ENCODE results near the gene MEGF6. TPM values are rescaled to one million over a fixed set of nuclear protein-coding genes. Genes with fewer than 3 reads are reported as not detected.

The MEGF6 gene
- total and polyA plus RNA-seq, 2 donors (not counting 3 experiments of a cell fraction or from before 2014, with no cell fraction given): 22.5 to 63.7 TPM

DNA sequence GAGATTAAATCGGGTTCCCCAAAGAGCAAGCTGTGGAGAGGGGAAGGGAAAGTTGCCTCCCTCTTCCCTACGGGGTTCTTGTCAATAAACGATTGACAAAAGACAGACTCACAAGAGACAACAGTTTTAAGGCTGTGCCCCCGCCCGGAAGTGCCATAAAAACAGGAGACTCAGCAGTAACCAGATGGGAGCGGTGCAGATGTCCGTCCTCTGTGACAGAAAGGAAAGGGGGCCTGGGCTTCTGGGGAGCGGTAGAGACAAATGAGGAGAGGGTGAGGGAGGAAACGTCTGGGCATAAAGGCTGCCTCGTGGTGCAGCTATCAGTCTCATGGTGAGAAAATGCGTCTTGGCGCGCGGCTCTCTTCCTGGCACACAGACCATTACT, 46.9 kb upstream of the MEGF6 start:
- Histone ChIP-seq H3K4me1 (ENCODE audit: control insufficient read depth, extremely low read depth, insufficient read depth, low read length) (no peaks in the 10 kb centered on the region), H3K9me1 (replicated peaks; ENCODE audit: control insufficient read depth, extremely low read depth, insufficient read depth, low read length) (no peaks in the 10 kb centered on the region), H3K79me2 (ENCODE audit: control insufficient read depth, insufficient read depth, low read length) (no peaks in the 10 kb centered on the region), H4K20me1 (replicated peaks; ENCODE audit: control insufficient read depth, extremely low read depth, insufficient read depth, low read length) (no peaks in the 10 kb centered on the region), H3K27ac (ENCODE audit: insufficient read depth, low read depth, low read length) (no peak overlapping the region), H3K36me3 (ENCODE audit: control insufficient read depth in 2 of 2, extremely low read depth in 1 of 2, insufficient read depth in 2 of 2, low read length in 2 of 2) (no peaks in the 10 kb centered on the region), H2AFZ (ENCODE audit: low read depth, low read length) (no peak overlapping the region), H3K27me3 (ENCODE audit: control insufficient read depth in 2 of 2, insufficient read depth in 2 of 2, low read length in 2 of 2) (peaks cover 11 to 32% of the 10 kb centered on the region in 2 experiments), H3K9ac (replicated peaks; ENCODE audit: extremely low read depth, insufficient read depth, low read length) (no peak overlapping the region), H3K9me3 (replicated peaks; ENCODE audit: control insufficient read depth, insufficient read depth, low read length) (no peaks in the 10 kb centered on the region), H3K4me2 (ENCODE audit: insufficient read depth, low read length) (no peak overlapping the region), H3K4me3 (replicated peaks in 1 of 3; ENCODE audit: insufficient read depth in 1 of 3, low read depth in 1 of 3, low read length in 3 of 3) (no peak overlapping the region)
- DNase-seq (ENCODE audit: low read depth, low spot score): no peak
- no peak for FAIRE-seq
- CTCF ChIA-PET: interaction anchor here (1.4 to 1.6 kb wide), 2 partner anchors 10 to 38 kb away, joined by 3 read pairs; no protein-coding TSS in a partner anchor
- dilution Hi-C loops (cut with MboI; ENCODE audit: extremely low pct_ligation_motif_present, low sequenced_read_pairs) (no loop called here), intact Hi-C loops (cut with micrococcal nuclease) (no loop called here)
- TF ChIP-seq, protein P1, sequence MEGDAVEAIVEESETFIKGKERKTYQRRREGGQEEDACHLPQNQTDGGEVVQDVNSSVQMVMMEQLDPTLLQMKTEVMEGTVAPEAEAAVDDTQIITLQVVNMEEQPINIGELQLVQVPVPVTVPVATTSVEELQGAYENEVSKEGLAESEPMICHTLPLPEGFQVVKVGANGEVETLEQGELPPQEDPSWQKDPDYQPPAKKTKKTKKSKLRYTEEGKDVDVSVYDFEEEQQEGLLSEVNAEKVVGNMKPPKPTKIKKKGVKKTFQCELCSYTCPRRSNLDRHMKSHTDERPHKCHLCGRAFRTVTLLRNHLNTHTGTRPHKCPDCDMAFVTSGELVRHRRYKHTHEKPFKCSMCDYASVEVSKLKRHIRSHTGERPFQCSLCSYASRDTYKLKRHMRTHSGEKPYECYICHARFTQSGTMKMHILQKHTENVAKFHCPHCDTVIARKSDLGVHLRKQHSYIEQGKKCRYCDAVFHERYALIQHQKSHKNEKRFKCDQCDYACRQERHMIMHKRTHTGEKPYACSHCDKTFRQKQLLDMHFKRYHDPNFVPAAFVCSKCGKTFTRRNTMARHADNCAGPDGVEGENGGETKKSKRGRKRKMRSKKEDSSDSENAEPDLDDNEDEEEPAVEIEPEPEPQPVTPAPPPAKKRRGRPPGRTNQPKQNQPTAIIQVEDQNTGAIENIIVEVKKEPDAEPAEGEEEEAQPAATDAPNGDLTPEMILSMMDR (IDR thresholded peaks at IDR 0.05; ENCODE audit: extremely low read depth in 1 of 2, insufficient read depth in 1 of 2, low read depth in 1 of 2, low read length in 2 of 2): no peak
- no peak for TF ChIP-seq FOS (IDR thresholded peaks at IDR 0.05; ENCODE audit: borderline replicate concordance, insufficient read depth, low read length)
- TF ChIP-seq, protein P2, sequence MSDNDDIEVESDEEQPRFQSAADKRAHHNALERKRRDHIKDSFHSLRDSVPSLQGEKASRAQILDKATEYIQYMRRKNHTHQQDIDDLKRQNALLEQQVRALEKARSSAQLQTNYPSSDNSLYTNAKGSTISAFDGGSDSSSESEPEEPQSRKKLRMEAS (IDR thresholded peaks at IDR 0.05; ENCODE audit: insufficient read depth, insufficient read length): no peak
- TF ChIP-seq JUN (IDR thresholded peaks at IDR 0.05; ENCODE audit: borderline replicate concordance, insufficient read depth, insufficient read length, low read depth): no peak
- no peak for TF ChIP-seq MYC (IDR thresholded peaks at IDR 0.05; ENCODE audit: low read depth, low read length)
- TF ChIP-seq POLR2A (IDR thresholded peaks at IDR 0.05; ENCODE audit: low read depth, low read length): no peak
- TF ChIP-seq EZH2 (IDR thresholded peaks at IDR 0.05; ENCODE audit: borderline replicate concordance, low read depth, low read length, severe bottlenecking): no peak
- TF ChIP-seq POLR2AphosphoS5 (IDR thresholded peaks at IDR 0.05; ENCODE audit: insufficient read depth, low read depth, low read length): no peak
- no peak for TF ChIP-seq GATA2 (IDR thresholded peaks at IDR 0.05; ENCODE audit: insufficient read depth, insufficient read length, low read depth, low read length)
- no TSS peak for BruUV-seq (replicated peaks)
- POLR2A ChIA-PET: no interaction called here

Data from endothelial cell of umbilical vein (primary cell).